Measurements from ENCODE around the gene RPE65.

RPE65 gene

GRCh38 chr1:68379085-68379478 lies 70.7 kb downstream of the RPE65 start:
- Histone ChIP-seq H3K4me3 (ENCODE audit: insufficient read depth, low read depth, low read length, poor library complexity, severe bottlenecking) (no peak overlapping the region), H3K9me3 (ENCODE audit: control insufficient read depth, low read length) (no peaks in the 10 kb centered on the region), H3K27ac (ENCODE audit: insufficient read depth, low read length, poor library complexity, severe bottlenecking) (no peak overlapping the region), H3K4me1 (ENCODE audit: control insufficient read depth, insufficient read depth, low read length, poor library complexity, severe bottlenecking) (no peaks in the 10 kb centered on the region), H3K36me3 (ENCODE audit: control insufficient read depth, insufficient read depth, low read length) (no peaks in the 10 kb centered on the region), H3K27me3 (replicated peaks; ENCODE audit: control insufficient read depth, insufficient read depth, low read length, poor library complexity, severe bottlenecking) (no peaks in the 10 kb centered on the region)
- no peak for DNase-seq

All from effector memory CD4-positive, alpha-beta T cell (primary cell).